Superior temporal gyrus (tissue), 1 donor: ENCODE data around the gene THEM5.

Experiments
- DNase-seq: peaks from one replicate; pipeline ENCODE4 v3.0.0-alpha.2; 2016; ENCODE audit errors: extremely low spot score

THEM5 gene

GRCh38 chr1:151801310-151801820 is 52.1 kb downstream of the THEM5 start:
- DNase-seq: no peak

GRCh38 chr1:151800830-151801229 is 52.7 kb downstream of the THEM5 start:
- no peak for DNase-seq

GRCh38 chr1:151799179-151800022 is 54.1 kb downstream of the THEM5 start:
- peak; percentile 30 for DNase-seq

GRCh38 chr1:151798571-151798970 is 54.9 kb downstream of the THEM5 start:
- DNase-seq: no peak
